Endothelial cell of umbilical vein (primary cell): ENCODE measurements around the gene SLC22A17. TPM values are rescaled to one million over a fixed set of nuclear protein-coding genes. Genes with fewer than 3 reads are reported as not detected.

ENCODE experiments used
- BruUV-seq: library from RNA; stranded (reverse); fragments of 400-500 nt; replicated peaks from 2 replicates; lab custom pipeline; 2021; lab: Mats Ljungman, UMichigan
- CTCF ChIA-PET: fragments of 300-600, 350-600 bp; sonication (Branson Sonifier 250); formaldehyde crosslinking; loops from one replicate; lab custom pipeline; 2021; ENCODE audit warnings: antibody characterized with exemption, inconsistent platforms; lab: Charles Lee
- POLR2A ChIA-PET: fragments of 300-600, 350-600 bp; sonication (Branson Sonifier 250); formaldehyde crosslinking; loops from one replicate; lab custom pipeline; 2021; ENCODE audit warnings: antibody characterized with exemption, inconsistent platforms; lab: Charles Lee
- DNase-seq: peaks from one replicate; pipeline ENCODE4 v3.0.0-alpha.2; 2011; ENCODE audit warnings: low read depth, low spot score
- FAIRE-seq: peaks from 2 replicates; lab custom pipeline; 2011; peaks lifted over from hg19 to GRCh38; lab: Jason Lieb, UNC
- H2AFZ ChIP-seq: 2 replicates; pipeline ENCODE4 v1.6.0; 2012; ENCODE audit warnings: low read depth, low read length, control low read depth, inconsistent platforms
- H3K27ac ChIP-seq: 2 replicates; pipeline ENCODE4 v1.5.1; 2011; ENCODE audit warnings: low read depth, mild to moderate bottlenecking, control low read depth, low read length, moderate library complexity; ENCODE audit not compliant: insufficient read depth
- H3K27me3 ChIP-seq, 2 experiments: 2 replicates each; pipeline versions ENCODE4 v1.6.0 to v1.6.1; 2011; ENCODE audit warnings: low read length in 2 of 2, mixed read lengths in 1 of 2; ENCODE audit not compliant: control insufficient read depth in 2 of 2, insufficient read depth in 2 of 2
- H3K36me3 ChIP-seq, 2 experiments: 2 replicates in 1 of 2; 3 replicates in 1 of 2; pipeline ENCODE4 v1.5.1; 2011; ENCODE audit warnings: low read length in 2 of 2, mild to moderate bottlenecking in 1 of 2, moderate library complexity in 1 of 2; ENCODE audit not compliant: control insufficient read depth in 2 of 2, insufficient read depth in 2 of 2; ENCODE audit errors: extremely low read depth in 1 of 2
- H3K4me1 ChIP-seq: 3 replicates; pipeline ENCODE4 v1.5.1; 2011; ENCODE audit warnings: mild to moderate bottlenecking, low read length; ENCODE audit not compliant: control insufficient read depth, insufficient read depth; ENCODE audit errors: extremely low read depth
- H3K4me2 ChIP-seq: 2 replicates; pipeline ENCODE4 v1.6.1; 2011; ENCODE audit warnings: low read length, control low read depth, mixed read lengths; ENCODE audit not compliant: insufficient read depth
- H3K4me3 ChIP-seq, 3 experiments: fragments of 200-600 bp in 1 of 3; sonication (generic), shearing (Covaris generic) in 1 of 3; replicated peaks in 1 of 3; 2 replicates each; pipeline ENCODE4 v1.5.1; 2011 to 2016; ENCODE audit warnings: control low read depth in 3 of 3, low read length in 3 of 3, mild to moderate bottlenecking in 2 of 3, inconsistent platforms in 1 of 3, low read depth in 1 of 3, moderate library complexity in 1 of 3; ENCODE audit not compliant: insufficient read depth in 1 of 3
- H3K79me2 ChIP-seq: 2 replicates; pipeline ENCODE4 v1.6.0; 2012; ENCODE audit warnings: low read length, inconsistent platforms; ENCODE audit not compliant: control insufficient read depth, insufficient read depth
- H3K9ac ChIP-seq: replicated peaks from 2 replicates; pipeline ENCODE3; 2011; ENCODE audit warnings: low read length, control low read depth; ENCODE audit not compliant: insufficient read depth; ENCODE audit errors: extremely low read depth
- H3K9me1 ChIP-seq: replicated peaks from 3 replicates; pipeline ENCODE4 v1.6.0; 2011; ENCODE audit warnings: mild to moderate bottlenecking, low read length; ENCODE audit not compliant: control insufficient read depth, insufficient read depth; ENCODE audit errors: extremely low read depth
- H3K9me3 ChIP-seq: replicated peaks from 2 replicates; pipeline ENCODE4 v1.5.1; 2012; ENCODE audit warnings: low read length, inconsistent platforms; ENCODE audit not compliant: control insufficient read depth, insufficient read depth
- H4K20me1 ChIP-seq: replicated peaks from 2 replicates; pipeline ENCODE3; 2011; ENCODE audit warnings: mild to moderate bottlenecking, low read length; ENCODE audit not compliant: control insufficient read depth, insufficient read depth; ENCODE audit errors: extremely low read depth
- EZH2 ChIP-seq: IDR thresholded peaks from 2 replicates; pipeline ENCODE4 v1.6.1; 2012; ENCODE audit warnings: borderline replicate concordance, low read depth, mild to moderate bottlenecking, moderate library complexity, low read length, inconsistent platforms; ENCODE audit not compliant: severe bottlenecking
- FOS ChIP-seq: IDR thresholded peaks from 2 replicates; pipeline ENCODE4 v1.6.1; 2011; ENCODE audit warnings: mild to moderate bottlenecking, low read length, moderate library complexity, borderline replicate concordance; ENCODE audit not compliant: insufficient read depth
- GATA2 ChIP-seq: IDR thresholded peaks from 2 replicates; pipeline ENCODE4 v1.7.0; 2011; ENCODE audit warnings: low read depth, mild to moderate bottlenecking, moderate library complexity, mixed read lengths, low read length; ENCODE audit not compliant: insufficient read length, insufficient read depth
- JUN ChIP-seq: IDR thresholded peaks from 2 replicates; pipeline ENCODE4 v1.6.1; 2011; ENCODE audit warnings: borderline replicate concordance, low read depth; ENCODE audit not compliant: insufficient read length, insufficient read depth
- MAX ChIP-seq: IDR thresholded peaks from 2 replicates; pipeline ENCODE4 v1.6.1; 2011; ENCODE audit not compliant: insufficient read depth, insufficient read length
- MYC ChIP-seq: IDR thresholded peaks from one replicate; pipeline ENCODE4 v1.6.1; 2011; ENCODE audit warnings: mild to moderate bottlenecking, low read depth, low read length
- POLR2A ChIP-seq: IDR thresholded peaks from 2 replicates; pipeline ENCODE4 v1.6.1; 2012; ENCODE audit warnings: low read depth, mild to moderate bottlenecking, control low read depth, low read length
- POLR2AphosphoS5 ChIP-seq: IDR thresholded peaks from 2 replicates; pipeline ENCODE4 v1.6.1; 2012; ENCODE audit warnings: low read depth, mild to moderate bottlenecking, control low read depth, low read length, moderate library complexity; ENCODE audit not compliant: insufficient read depth
- dilution Hi-C: fragments of 300-500 bp; cut with MboI; formaldehyde crosslinking; loops from one replicate; pipeline ENCODE4 v1.15.0; 2019; ENCODE audit warnings: low sequenced_read_pairs; ENCODE audit not compliant: extremely low pct_ligation_motif_present
- intact Hi-C: fragments of 100-400 bp; cut with micrococcal nuclease; formaldehyde crosslinking; loops from one replicate; pipeline ENCODE4 v1.10.0; 2022
- polyA plus RNA-seq, 4 experiments: library from polyadenylated mRNA; depleted of rRNA in 3 of 4; stranded (reverse) in 3 of 4; unstranded in 1 of 4; fragments of >200 nt; gene quantifications; 2 replicates each; pipeline versions ENCODE4 v1.2.1 to v1.2.3, GENCODE V29; 2011 to 2012; ENCODE audit warnings: missing spikeins in 1 of 4
- total RNA-seq: library from RNA; stranded (reverse); gene quantifications from 2 replicates; pipeline ENCODE4 v1.2.3, GENCODE V29; 2021
- TF ChIP-seq, protein P1 (sequence below), 2 donors: IDR thresholded peaks; 1 replicate in 1 of 2; 2 replicates in 1 of 2; pipeline ENCODE4 v1.5.1; 2011; ENCODE audit warnings: low read length in 2 of 2, mild to moderate bottlenecking in 2 of 2, moderate library complexity in 2 of 2, control low read depth in 1 of 2, inconsistent platforms in 1 of 2, low read depth in 1 of 2; ENCODE audit not compliant: insufficient read depth in 1 of 2; ENCODE audit errors: extremely low read depth in 1 of 2

SLC22A17 gene
- total and polyA plus RNA-seq, 2 donors (not counting 3 experiments of a cell fraction or from before 2014, with no cell fraction given) = 2.9 to 4.6 TPM

- dilution Hi-C loops (no loop called here), intact Hi-C loops (no loop called here)
- Histone ChIP-seq H3K9me1 (no peaks in the 10 kb centered on the region), H4K20me1 (no peaks in the 10 kb centered on the region), H3K9ac (no peak overlapping the region), H3K27me3 (no peaks in the 10 kb centered on the region), H3K4me2 (no peak overlapping the region), H3K27ac (no peak overlapping the region), H2AFZ (no peak overlapping the region), H3K4me3 (no peak overlapping the region), H3K79me2 (peaks cover 8% of the 10 kb centered on the region), H3K36me3 (peaks cover 0 to 2% of the 10 kb centered on the region in 2 experiments), H3K9me3 (no peaks in the 10 kb centered on the region), H3K4me1 (peaks cover 6% of the 10 kb centered on the region)
- TF ChIP-seq POLR2AphosphoS5 (no peak), FOS (peak; percentile 43), GATA2 (no peak), MYC (no peak)
- no peak for FAIRE-seq
- BruUV-seq = no TSS peak
- CTCF ChIA-PET = interaction anchor here (1.3 kb wide), 1 partner anchor 14 kb away, joined by 3 read pairs; the partner anchor contains the start of gene PPP1R3E
- POLR2A ChIA-PET = interaction anchor here (0.7 kb wide), 1 partner anchor 813 kb away, joined by 4 read pairs; no protein-coding TSS in a partner anchor
- no peak for DNase-seq
These were observed 36.4 kb downstream of the SLC22A17 start for GRCh38 chr14:23316300-23316699.

DNA sequence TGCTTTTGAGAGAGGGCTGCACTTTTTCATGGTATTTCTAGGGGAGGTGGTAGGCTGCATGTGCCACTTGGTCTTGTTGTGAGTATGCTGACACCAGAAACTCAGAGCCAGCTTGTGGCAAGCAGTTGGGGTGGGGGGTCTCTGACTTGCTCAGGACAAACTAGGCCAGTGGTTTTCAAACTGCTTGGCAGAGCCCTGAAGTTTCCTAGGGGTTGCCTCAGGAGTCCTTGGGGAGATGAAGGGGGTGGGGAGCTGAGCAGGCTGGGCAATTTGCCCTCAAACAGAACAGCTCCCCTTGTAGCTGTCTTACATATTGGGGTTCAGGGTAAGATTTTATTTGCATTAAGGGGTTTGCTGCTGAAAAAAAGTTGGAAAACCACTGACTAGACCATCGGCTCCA, 42.1 kb downstream of the SLC22A17 start:
- dilution Hi-C loops = no loop called here
- POLR2A ChIA-PET = no interaction called here
- Histone ChIP-seq H3K27ac (no peak overlapping the region), H2AFZ (no peak overlapping the region), H3K9me1 (no peaks in the 10 kb centered on the region), H3K36me3 (peaks cover 0 to 12% of the 10 kb centered on the region in 2 experiments), H3K4me3 (no peak overlapping the region), H3K9ac (no peak overlapping the region), H3K4me2 (no peak overlapping the region), H3K4me1 (peaks cover 25% of the 10 kb centered on the region), H4K20me1 (no peaks in the 10 kb centered on the region), H3K79me2 (peaks cover 50% of the 10 kb centered on the region), H3K27me3 (no peaks in the 10 kb centered on the region), H3K9me3 (no peaks in the 10 kb centered on the region)
- BruUV-seq = no TSS peak
- intact Hi-C loops = loop anchor here (2.0 kb wide), 1 partner anchor 380 kb away; no protein-coding TSS in a partner anchor
- FAIRE-seq (no peak), DNase-seq (no peak)
- TF ChIP-seq JUN = no peak
- no peak for TF ChIP-seq EZH2
- no peak for TF ChIP-seq POLR2A
- TF ChIP-seq POLR2AphosphoS5 = no peak
- TF ChIP-seq FOS = no peak
- no peak for TF ChIP-seq GATA2
- TF ChIP-seq MYC = no peak
- TF ChIP-seq MAX = no peak
- TF ChIP-seq, protein P1, sequence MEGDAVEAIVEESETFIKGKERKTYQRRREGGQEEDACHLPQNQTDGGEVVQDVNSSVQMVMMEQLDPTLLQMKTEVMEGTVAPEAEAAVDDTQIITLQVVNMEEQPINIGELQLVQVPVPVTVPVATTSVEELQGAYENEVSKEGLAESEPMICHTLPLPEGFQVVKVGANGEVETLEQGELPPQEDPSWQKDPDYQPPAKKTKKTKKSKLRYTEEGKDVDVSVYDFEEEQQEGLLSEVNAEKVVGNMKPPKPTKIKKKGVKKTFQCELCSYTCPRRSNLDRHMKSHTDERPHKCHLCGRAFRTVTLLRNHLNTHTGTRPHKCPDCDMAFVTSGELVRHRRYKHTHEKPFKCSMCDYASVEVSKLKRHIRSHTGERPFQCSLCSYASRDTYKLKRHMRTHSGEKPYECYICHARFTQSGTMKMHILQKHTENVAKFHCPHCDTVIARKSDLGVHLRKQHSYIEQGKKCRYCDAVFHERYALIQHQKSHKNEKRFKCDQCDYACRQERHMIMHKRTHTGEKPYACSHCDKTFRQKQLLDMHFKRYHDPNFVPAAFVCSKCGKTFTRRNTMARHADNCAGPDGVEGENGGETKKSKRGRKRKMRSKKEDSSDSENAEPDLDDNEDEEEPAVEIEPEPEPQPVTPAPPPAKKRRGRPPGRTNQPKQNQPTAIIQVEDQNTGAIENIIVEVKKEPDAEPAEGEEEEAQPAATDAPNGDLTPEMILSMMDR (IDR thresholded peaks at IDR 0.05; ENCODE audit: extremely low read depth in 1 of 2, insufficient read depth in 1 of 2, low read depth in 1 of 2, low read length in 2 of 2) = no peak
- CTCF ChIA-PET = no interaction called here
